ENCODE results near the gene PGM2.
"Not testable (repeated sequence)": the region's sequence is repeated elsewhere in the genome, so short reads cannot be mapped to it uniquely, and the experiment has no call there.

- TF ChIP-seq CTCF (IDR thresholded peaks at IDR 0.05; ENCODE audit: borderline replicate concordance, extremely low read depth, low read length, poor library complexity, severe bottlenecking); EZH2 (IDR thresholded peaks at IDR 0.05; ENCODE audit: borderline replicate concordance, low read depth, low read length, severe bottlenecking): not testable (repeated sequence)
Measured at GRCh38 chr4:37825501-37825900, 985 bp upstream of the PGM2 start.
